Neural crest cell (in vitro differentiated cells): ENCODE data around the gene MAP4K5. TPM values are rescaled to one million over a fixed set of nuclear protein-coding genes. Genes with fewer than 3 reads are reported as not detected.

Experiments used
- DNase-seq: peaks from one replicate; pipeline ENCODE4 v3.0.0; 2021; ENCODE audit warnings: low read depth, mixed read lengths, low spot score
- H3K27ac Mint-ChIP-seq: one replicate; pipeline ENCODE4 v1.8.0; 2021; ENCODE audit warnings: mild to moderate bottlenecking, mixed read lengths; ENCODE audit not compliant: unreplicated experiment
- H3K27me3 Mint-ChIP-seq: 2 replicates; pipeline ENCODE4 v1.8.0; 2021; ENCODE audit warnings: low read depth, mild to moderate bottlenecking, mixed read lengths
- H3K36me3 Mint-ChIP-seq: 2 replicates; pipeline ENCODE4 v1.8.0; 2021; ENCODE audit warnings: low read depth, mild to moderate bottlenecking, mixed read lengths
- H3K4me1 Mint-ChIP-seq: 2 replicates; pipeline ENCODE4 v1.8.0; 2021; ENCODE audit warnings: mixed read lengths
- H3K4me3 Mint-ChIP-seq: one replicate; pipeline ENCODE4 v1.8.0; 2021; ENCODE audit warnings: mild to moderate bottlenecking, mixed read lengths
- H3K9me3 Mint-ChIP-seq: 2 replicates; pipeline ENCODE4 v1.8.0; 2021; ENCODE audit warnings: mixed read lengths
- total RNA-seq: library from RNA; stranded (reverse); gene quantifications from 2 replicates; pipeline ENCODE4 v1.2.1, GENCODE V29; 2021
- TF ChIP-seq, protein P1 (sequence below): fragments of 200-600 bp; sonication (generic); conservative IDR thresholded peaks from 2 replicates; pipeline ENCODE4 v1.5.0; 2021; ENCODE audit warnings: antibody characterized with exemption, mild to moderate bottlenecking

Gene MAP4K5
- total RNA-seq, 1 donor from 2014 or later = 67.9 TPM

- H3K9me3 Mint-ChIP-seq = peaks cover 3% of the 10 kb centered on the region
- TF ChIP-seq, protein P1, sequence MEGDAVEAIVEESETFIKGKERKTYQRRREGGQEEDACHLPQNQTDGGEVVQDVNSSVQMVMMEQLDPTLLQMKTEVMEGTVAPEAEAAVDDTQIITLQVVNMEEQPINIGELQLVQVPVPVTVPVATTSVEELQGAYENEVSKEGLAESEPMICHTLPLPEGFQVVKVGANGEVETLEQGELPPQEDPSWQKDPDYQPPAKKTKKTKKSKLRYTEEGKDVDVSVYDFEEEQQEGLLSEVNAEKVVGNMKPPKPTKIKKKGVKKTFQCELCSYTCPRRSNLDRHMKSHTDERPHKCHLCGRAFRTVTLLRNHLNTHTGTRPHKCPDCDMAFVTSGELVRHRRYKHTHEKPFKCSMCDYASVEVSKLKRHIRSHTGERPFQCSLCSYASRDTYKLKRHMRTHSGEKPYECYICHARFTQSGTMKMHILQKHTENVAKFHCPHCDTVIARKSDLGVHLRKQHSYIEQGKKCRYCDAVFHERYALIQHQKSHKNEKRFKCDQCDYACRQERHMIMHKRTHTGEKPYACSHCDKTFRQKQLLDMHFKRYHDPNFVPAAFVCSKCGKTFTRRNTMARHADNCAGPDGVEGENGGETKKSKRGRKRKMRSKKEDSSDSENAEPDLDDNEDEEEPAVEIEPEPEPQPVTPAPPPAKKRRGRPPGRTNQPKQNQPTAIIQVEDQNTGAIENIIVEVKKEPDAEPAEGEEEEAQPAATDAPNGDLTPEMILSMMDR = no peak
- H3K36me3 Mint-ChIP-seq = peaks cover 57% of the 10 kb centered on the region
- no peak overlapping the region for H3K4me3 Mint-ChIP-seq
- H3K4me1 Mint-ChIP-seq = no peaks in the 10 kb centered on the region
- no peak overlapping the region for H3K27ac Mint-ChIP-seq
- DNase-seq = no peak
- H3K27me3 Mint-ChIP-seq = no peaks in the 10 kb centered on the region
Observed at GRCh38 chr14:50471838-50472465, 60.4 kb downstream of the MAP4K5 start.

DNA sequence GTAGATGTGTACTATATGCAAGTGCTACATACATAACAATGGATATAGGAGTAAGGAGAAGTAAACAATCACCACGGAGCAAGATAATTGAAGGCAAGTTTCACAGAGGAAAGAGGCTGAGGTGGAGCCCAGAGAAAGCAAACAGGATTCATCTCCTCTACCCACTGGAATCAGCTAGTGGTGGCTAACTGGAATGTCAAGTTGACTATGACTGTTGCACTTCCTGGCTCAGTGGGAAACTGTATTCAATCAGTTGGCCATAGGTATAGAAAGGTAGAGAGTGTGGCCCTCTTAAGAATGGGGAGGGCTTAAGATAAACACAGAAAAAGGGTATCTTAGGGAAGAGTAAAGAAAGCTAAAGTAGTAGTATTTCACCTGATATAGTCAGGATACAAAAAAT, 62.4 kb downstream of the MAP4K5 start:
- DNase-seq = no peak

GRCh38 chr14:50462111-50462510, 70.3 kb downstream of the MAP4K5 start:
- TF ChIP-seq, protein P1 = no peak
- no peak overlapping the region for H3K4me3 Mint-ChIP-seq
- H3K9me3 Mint-ChIP-seq = no peaks in the 10 kb centered on the region
- no peak overlapping the region for H3K27ac Mint-ChIP-seq
- no peak for DNase-seq
- peaks cover 6% of the 10 kb centered on the region for H3K36me3 Mint-ChIP-seq
- no peaks in the 10 kb centered on the region for H3K4me1 Mint-ChIP-seq
- H3K27me3 Mint-ChIP-seq = no peaks in the 10 kb centered on the region

More for the DNA sequence above, 62.4 kb downstream of the MAP4K5 start:
- H3K36me3 Mint-ChIP-seq = peaks cover 56% of the 10 kb centered on the region
- H3K27ac Mint-ChIP-seq = no peak overlapping the region
- H3K9me3 Mint-ChIP-seq = peaks cover 3% of the 10 kb centered on the region
- no peaks in the 10 kb centered on the region for H3K27me3 Mint-ChIP-seq
- no peak overlapping the region for H3K4me3 Mint-ChIP-seq
- TF ChIP-seq, protein P1 = no peak
- no peaks in the 10 kb centered on the region for H3K4me1 Mint-ChIP-seq

DNA sequence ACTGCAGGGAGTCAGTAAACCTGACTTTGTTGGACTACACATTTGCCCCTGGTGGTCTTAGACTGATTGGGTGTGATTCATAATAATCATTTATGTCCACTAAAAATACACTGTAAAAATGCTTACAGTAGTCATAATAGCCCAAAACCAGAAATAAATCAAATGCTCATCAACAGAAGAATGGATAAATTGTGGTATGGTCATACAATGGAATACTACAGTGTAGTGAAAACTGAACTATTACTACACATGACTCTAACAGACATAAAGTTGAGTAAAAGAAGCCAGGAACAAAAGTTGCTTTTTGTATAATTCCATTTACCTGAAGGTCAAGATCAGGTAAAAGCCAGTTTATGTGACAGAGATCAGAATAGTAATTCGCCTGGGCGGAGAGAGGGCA, 78.5 kb downstream of the MAP4K5 start:
- Mint-ChIP-seq H3K4me3 (no peak overlapping the region), H3K9me3 (no peaks in the 10 kb centered on the region), H3K27ac (no peak overlapping the region), H3K27me3 (no peaks in the 10 kb centered on the region), H3K36me3 (peaks cover 39% of the 10 kb centered on the region), H3K4me1 (no peaks in the 10 kb centered on the region)
- TF ChIP-seq, protein P1 = no peak
- no peak for DNase-seq

DNA sequence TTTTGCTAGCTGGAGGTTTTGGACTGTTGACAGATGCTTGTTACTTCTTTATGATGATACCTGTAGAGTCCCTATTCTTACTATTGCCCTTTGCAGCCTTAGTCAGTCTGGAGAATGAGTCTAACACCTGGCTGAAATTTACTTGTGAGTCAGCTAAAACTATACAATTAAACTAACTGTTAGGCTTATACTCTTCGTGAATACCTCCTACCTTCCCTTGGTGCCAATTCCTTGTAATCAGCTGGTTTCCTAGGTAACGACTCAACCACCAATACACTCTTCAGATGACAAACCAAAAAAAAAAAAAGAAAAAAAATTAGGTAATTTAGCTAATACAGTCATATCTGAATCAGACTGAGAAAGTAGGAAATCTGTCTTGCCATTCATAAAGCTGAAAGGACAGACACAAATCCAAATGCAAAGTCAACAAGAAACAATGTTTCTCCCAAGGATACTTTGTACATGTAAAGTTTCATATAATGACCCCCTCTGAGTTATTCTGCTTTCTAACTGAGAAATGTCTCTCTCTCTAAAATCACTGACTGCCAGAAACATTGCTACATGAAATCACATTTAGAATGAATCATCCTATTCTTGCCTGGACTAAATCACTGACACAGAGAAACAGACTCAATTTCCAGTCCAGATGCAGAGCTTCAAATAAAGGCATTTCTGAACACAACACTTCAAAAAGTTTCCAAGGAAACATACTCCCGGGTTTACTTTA, 79.2 kb downstream of the MAP4K5 start:
- no peak for DNase-seq
- TF ChIP-seq, protein P1 = no peak
- Mint-ChIP-seq H3K4me3 (no peak overlapping the region), H3K36me3 (peaks cover 39% of the 10 kb centered on the region), H3K27ac (no peak overlapping the region), H3K9me3 (no peaks in the 10 kb centered on the region), H3K4me1 (no peaks in the 10 kb centered on the region), H3K27me3 (no peaks in the 10 kb centered on the region)
